Effector CD8-positive, alpha-beta T cell (primary cell): Measurements from ENCODE around the gene PFDN1.

Experiments used
- DNase-seq: peaks from one replicate; lab custom pipeline; 2025; lab: John Stamatoyannopoulos, UW

PFDN1 gene

GRCh38 chr5:140296289-140296688 is 6.6 kb downstream of the PFDN1 start:
- no peak for DNase-seq

- DNase-seq = no peak
Measured at GRCh38 chr5:140295414-140295813, 7.5 kb downstream of the PFDN1 start.

DNA sequence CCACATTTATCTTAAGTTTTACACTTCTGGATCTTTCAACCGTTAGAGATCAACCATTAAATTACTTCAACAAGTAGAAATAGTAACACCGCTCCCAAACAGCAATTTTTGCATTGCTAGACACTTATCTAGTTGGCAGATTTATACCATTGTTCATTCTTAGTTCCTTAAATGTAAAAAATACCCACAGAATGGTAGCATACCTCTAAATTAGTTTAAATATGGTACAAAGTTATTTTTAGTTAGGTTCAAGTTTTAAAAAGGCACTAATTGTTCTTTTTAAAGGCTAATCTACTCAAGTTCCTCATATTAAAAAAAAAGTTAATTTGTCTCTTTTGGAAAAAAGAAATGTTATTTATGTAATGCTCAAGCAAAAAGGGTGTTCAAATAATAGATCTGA is 8.1 kb downstream of the PFDN1 start:
- DNase-seq = no peak

- DNase-seq = no peak
Measured at GRCh38 chr5:140293849-140294100, 9.1 kb downstream of the PFDN1 start.

DNA sequence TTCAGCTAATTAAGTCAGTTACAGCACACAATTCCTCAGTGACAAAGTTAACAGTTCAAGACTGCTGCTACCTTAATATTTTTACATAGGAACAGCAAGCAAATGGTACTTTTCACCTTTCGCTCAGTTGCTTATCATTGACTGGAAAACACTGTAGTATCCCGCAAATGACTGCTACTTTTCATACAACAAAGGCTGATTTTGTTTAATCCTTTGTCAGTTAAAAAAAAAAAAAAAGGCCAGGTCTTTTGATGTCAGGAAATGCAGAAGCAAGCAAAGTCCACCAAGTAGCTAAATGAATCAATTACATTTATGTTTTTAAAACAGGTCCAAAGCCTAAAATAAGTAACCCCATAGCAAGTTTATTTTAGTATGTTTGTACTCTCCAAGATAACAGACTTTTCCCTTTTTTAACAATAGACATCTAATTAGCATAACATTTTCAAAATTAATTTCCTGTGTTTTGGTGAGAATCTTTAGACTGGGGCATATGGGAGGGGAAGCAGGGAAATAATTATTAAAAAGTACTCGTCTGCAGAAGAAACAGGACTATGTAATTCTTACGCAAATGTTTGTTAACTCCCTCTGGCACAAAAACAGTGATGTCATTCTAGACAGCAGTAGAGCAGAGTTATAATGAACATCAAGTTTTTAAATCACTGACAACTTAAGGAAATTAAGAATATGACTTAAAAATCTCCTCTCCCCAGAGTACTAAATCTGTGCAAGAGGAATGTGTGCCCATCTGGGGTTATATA is 9.6 kb downstream of the PFDN1 start:
- DNase-seq = no peak

- no peak for DNase-seq
Measured at GRCh38 chr5:140292212-140293036, 10.5 kb downstream of the PFDN1 start.

GRCh38 chr5:140287801-140288521 is 14.9 kb downstream of the PFDN1 start:
- no peak for DNase-seq

- no peak for DNase-seq
Measured at GRCh38 chr5:140286424-140286823, 16.5 kb downstream of the PFDN1 start.

- no peak for DNase-seq
Measured at GRCh38 chr5:140284013-140284412, 18.9 kb downstream of the PFDN1 start.

GRCh38 chr5:140282266-140282665 is 20.6 kb downstream of the PFDN1 start:
- no peak for DNase-seq

- DNase-seq = no peak
Measured at GRCh38 chr5:140275837-140276236, 27.1 kb downstream of the PFDN1 start.

GRCh38 chr5:140273401-140273877 is 29.5 kb downstream of the PFDN1 start:
- no peak for DNase-seq

DNA sequence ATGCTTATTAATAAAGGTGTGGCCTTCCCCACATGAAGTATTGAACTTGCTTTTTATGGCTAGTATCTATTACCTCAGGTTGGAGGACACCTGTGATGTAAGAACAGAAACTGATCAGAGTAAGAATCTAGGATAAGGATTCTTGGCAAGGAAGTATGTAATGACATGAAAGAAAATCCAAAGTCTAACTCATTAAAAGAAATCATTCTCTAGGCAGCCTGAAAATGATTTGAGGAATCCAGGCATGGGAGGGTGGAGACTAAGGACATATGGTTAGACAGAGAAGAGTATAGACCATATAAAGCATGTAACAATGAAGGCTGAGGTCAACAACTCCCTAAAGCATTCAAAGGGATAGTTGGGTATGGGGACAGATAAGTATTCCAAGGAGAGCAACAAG is 32.9 kb downstream of the PFDN1 start:
- DNase-seq = no peak

GRCh38 chr5:140267559-140268018 is 35.3 kb downstream of the PFDN1 start:
- DNase-seq = no peak

DNA sequence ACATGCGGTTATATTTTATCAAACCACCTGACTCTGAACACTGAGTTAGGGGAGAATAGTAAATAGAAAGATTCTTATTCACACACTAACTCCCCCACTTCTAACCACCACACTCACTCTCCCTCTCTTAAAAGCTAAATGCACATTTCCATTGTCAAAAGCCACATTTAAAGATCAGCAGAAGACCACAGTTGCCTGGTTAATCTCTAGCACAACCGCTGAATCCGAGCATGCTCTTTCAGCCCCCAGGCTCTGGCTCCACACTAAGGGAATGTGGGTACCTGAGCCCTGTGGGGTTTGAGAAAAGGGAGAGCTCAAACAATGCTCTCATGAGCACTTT is 35.7 kb downstream of the PFDN1 start:
- no peak for DNase-seq

GRCh38 chr5:140266471-140267200 is 36.3 kb downstream of the PFDN1 start:
- DNase-seq = no peak

GRCh38 chr5:140265845-140266244 is 37.1 kb downstream of the PFDN1 start:
- no peak for DNase-seq

DNA sequence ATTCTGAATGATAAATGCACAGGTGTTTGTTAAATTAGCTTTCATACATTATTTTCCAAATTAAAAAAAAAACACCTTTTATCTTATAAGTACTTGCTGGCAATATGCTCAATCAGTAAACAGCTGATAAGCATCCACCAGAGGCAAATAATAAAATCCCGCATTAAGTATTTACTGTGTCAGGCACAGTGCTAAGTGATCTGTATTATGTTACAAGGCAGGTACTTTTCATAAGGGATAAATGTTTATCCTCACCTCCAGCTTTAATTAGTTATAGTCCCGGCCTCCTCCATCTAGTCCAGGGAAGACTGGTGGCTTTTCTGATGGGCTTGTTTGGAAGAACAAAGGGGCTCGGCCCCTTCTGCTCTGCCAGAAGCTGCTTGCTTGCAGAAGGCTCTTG is 40.1 kb downstream of the PFDN1 start:
- no peak for DNase-seq

- DNase-seq = no peak
Measured at GRCh38 chr5:140262221-140262620, 40.7 kb downstream of the PFDN1 start.

GRCh38 chr5:140261403-140262171 is 41.3 kb downstream of the PFDN1 start:
- no peak for DNase-seq

DNA sequence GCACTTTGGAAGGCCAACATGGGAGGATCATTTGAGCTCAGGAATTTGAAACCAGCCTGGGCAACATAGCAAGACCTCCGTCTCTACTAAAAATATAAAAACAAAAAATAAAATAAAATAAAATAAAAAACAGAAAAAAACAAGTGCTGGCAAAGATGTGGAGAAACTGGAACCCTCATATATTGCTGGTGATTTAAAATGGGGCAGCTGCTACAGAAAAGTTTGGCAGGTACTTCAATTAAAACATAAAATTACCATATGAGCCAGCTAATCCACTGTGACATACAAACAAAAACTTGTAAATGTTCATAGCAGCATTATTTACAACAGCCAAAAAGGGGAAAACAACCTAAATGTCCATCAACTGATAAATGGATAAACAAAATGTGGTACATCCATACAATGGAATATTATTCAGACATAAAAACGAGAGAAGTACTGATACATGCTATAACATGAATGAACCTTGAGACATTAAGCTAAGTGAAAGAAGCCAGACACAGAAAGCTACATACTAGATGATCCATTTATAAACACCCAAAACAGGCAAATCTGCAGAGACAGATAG is 42.7 kb downstream of the PFDN1 start:
- DNase-seq = no peak
